CD14-positive monocyte (primary cell): Measurements from ENCODE around the gene ZNF19. TPM values are rescaled to one million over a fixed set of nuclear protein-coding genes. Genes with fewer than 3 reads are reported as not detected.

Experiments
- DNase-seq, 3 donors: peaks; one replicate each; pipeline ENCODE4 v3.0.0-alpha.2; 2011 to 2022
- H2AFZ ChIP-seq: 2 replicates; pipeline ENCODE4 v1.6.0; 2012; ENCODE audit warnings: mild to moderate bottlenecking, low read depth, low read length, inconsistent platforms; ENCODE audit not compliant: insufficient read depth, poor library complexity, severe bottlenecking
- H3K27ac ChIP-seq, 2 donors: 1 replicate in 1 of 2; 2 replicates in 1 of 2; pipeline ENCODE4 v1.5.1; 2012 to 2013; ENCODE audit warnings: low read length in 2 of 2, control low read depth in 1 of 2, inconsistent platforms in 1 of 2, low read depth in 1 of 2, mild to moderate bottlenecking in 1 of 2
- H3K27me3 ChIP-seq, 2 donors: one replicate each; pipeline versions ENCODE4 v1.6.0 to v1.6.1; 2011 to 2013; ENCODE audit warnings: low read length in 2 of 2; ENCODE audit not compliant: control insufficient read depth in 2 of 2, insufficient read depth in 2 of 2
- H3K36me3 ChIP-seq, 2 donors: replicated peaks in 1 of 2; 1 replicate in 1 of 2; 2 replicates in 1 of 2; pipeline versions ENCODE4 v1.5.1 to v1.6.1; 2012 to 2013; ENCODE audit warnings: low read length in 2 of 2, control low read depth in 1 of 2, inconsistent platforms in 1 of 2, mild to moderate bottlenecking in 1 of 2; ENCODE audit not compliant: insufficient read depth in 2 of 2, control insufficient read depth in 1 of 2
- H3K4me1 ChIP-seq, 2 donors: 1 replicate in 1 of 2; 2 replicates in 1 of 2; pipeline versions ENCODE4 v1.5.1 to v1.6.1; 2012 to 2013; ENCODE audit warnings: low read length in 2 of 2, control low read depth in 1 of 2, inconsistent platforms in 1 of 2, mild to moderate bottlenecking in 1 of 2, moderate library complexity in 1 of 2; ENCODE audit not compliant: insufficient read depth in 2 of 2, control insufficient read depth in 1 of 2
- H3K4me2 ChIP-seq: replicated peaks from 2 replicates; pipeline ENCODE3; 2012; ENCODE audit warnings: low read length, moderate library complexity, mild to moderate bottlenecking; ENCODE audit not compliant: poor library complexity, severe bottlenecking; ENCODE audit errors: extremely low read depth
- H3K4me3 ChIP-seq, 3 experiments: fragments of 200-600 bp in 1 of 3; sonication (generic) in 1 of 3; replicated peaks in 1 of 3; 1 replicate in 2 of 3; 2 replicates in 1 of 3; pipeline ENCODE4 v1.5.1; 2011 to 2013; ENCODE audit warnings: low read length in 3 of 3, mild to moderate bottlenecking in 3 of 3, control low read depth in 2 of 3, low read depth in 2 of 3, inconsistent platforms in 1 of 3, moderate library complexity in 1 of 3
- H3K79me2 ChIP-seq: 2 replicates; pipeline ENCODE4 v1.6.0; 2012; ENCODE audit warnings: mild to moderate bottlenecking, control low read depth, inconsistent platforms, low read length, moderate library complexity; ENCODE audit not compliant: insufficient read depth
- H3K9ac ChIP-seq: 2 replicates; pipeline ENCODE4 v1.6.0; 2017; ENCODE audit warnings: low read length, mild to moderate bottlenecking; ENCODE audit not compliant: insufficient read depth, poor library complexity, severe bottlenecking
- H3K9me3 ChIP-seq, 2 donors: replicated peaks in 1 of 2; 1 replicate in 1 of 2; 2 replicates in 1 of 2; pipeline versions ENCODE4 v1.5.1 to v1.6.1; 2012 to 2013; ENCODE audit warnings: low read length in 2 of 2, control low read depth in 1 of 2; ENCODE audit not compliant: control insufficient read depth in 1 of 2, insufficient read depth in 1 of 2
- H4K20me1 ChIP-seq: 2 replicates; pipeline ENCODE4 v1.6.0; 2012; ENCODE audit warnings: mild to moderate bottlenecking, low read length, control low read depth, moderate library complexity; ENCODE audit not compliant: insufficient read depth
- H3K27ac Mint-ChIP-seq, 7 donors: one replicate each; pipeline ENCODE4 v1.8.0; 2020; ENCODE audit warnings: mild to moderate bottlenecking in 7 of 7, mixed read lengths in 7 of 7, moderate library complexity in 6 of 7, inconsistent platforms in 2 of 7
- H3K27me3 Mint-ChIP-seq, 3 donors: one replicate each; pipeline ENCODE4 v1.8.0; 2021 to 2022; ENCODE audit warnings: low read depth in 3 of 3, mild to moderate bottlenecking in 3 of 3, mixed read lengths in 3 of 3, moderate library complexity in 3 of 3, inconsistent platforms in 1 of 3
- H3K36me3 Mint-ChIP-seq, 2 donors: one replicate each; pipeline ENCODE4 v1.8.0; 2020; ENCODE audit warnings: mixed read lengths in 2 of 2, inconsistent platforms in 1 of 2, mild to moderate bottlenecking in 1 of 2
- H3K4me1 Mint-ChIP-seq: one replicate; pipeline ENCODE4 v1.8.0; 2020; ENCODE audit warnings: mild to moderate bottlenecking, mixed read lengths
- H3K4me3 Mint-ChIP-seq, 2 donors: one replicate each; pipeline ENCODE4 v1.8.0; 2020; ENCODE audit warnings: mild to moderate bottlenecking in 2 of 2, mixed read lengths in 2 of 2, moderate library complexity in 1 of 2
- H3K9me3 Mint-ChIP-seq, 7 donors: one replicate each; pipeline ENCODE4 v1.8.0; 2020 to 2022; ENCODE audit warnings: mixed read lengths in 7 of 7, mild to moderate bottlenecking in 6 of 7, moderate library complexity in 6 of 7, inconsistent platforms in 2 of 7
- WGBS: methylation state at CpG from one replicate; pipeline ENCODE4 v1.1.5; 2013; ENCODE audit warnings: missing lambda C conversion rate; ENCODE audit not compliant: insufficient coverage; 5-methylcytosine and 5-hydroxymethylcytosine counted together
- intact Hi-C, 2 donors: fragments of 100-400 bp; cut with micrococcal nuclease; formaldehyde crosslinking; loops; one replicate each; pipeline versions ENCODE4 v1.15.0 to v1.15.1; 2023
- polyA plus RNA-seq, 3 donors: library from polyadenylated mRNA; depleted of rRNA in 1 of 3; unstranded in 2 of 3; stranded (reverse) in 1 of 3; fragments of 300-500 nt in 2 of 3; fragments of >200 nt in 1 of 3; fragmentation: Illumina TruSeq in 2 of 3; gene quantifications; 1 replicate in 2 of 3; 2 replicates in 1 of 3; pipeline ENCODE4 v1.2.3, GENCODE V29; 2012 to 2021
- TF ChIP-seq, protein P1 (sequence below): fragments of 200-600 bp; IDR thresholded peaks from one replicate; pipeline ENCODE4 v1.8.0; 2022; ENCODE audit warnings: antibody characterized with exemption, mild to moderate bottlenecking

The ZNF19 gene
- polyA plus RNA-seq, 3 donors, result 0.41 to 0.80 TPM; not detected in 1

DNA sequence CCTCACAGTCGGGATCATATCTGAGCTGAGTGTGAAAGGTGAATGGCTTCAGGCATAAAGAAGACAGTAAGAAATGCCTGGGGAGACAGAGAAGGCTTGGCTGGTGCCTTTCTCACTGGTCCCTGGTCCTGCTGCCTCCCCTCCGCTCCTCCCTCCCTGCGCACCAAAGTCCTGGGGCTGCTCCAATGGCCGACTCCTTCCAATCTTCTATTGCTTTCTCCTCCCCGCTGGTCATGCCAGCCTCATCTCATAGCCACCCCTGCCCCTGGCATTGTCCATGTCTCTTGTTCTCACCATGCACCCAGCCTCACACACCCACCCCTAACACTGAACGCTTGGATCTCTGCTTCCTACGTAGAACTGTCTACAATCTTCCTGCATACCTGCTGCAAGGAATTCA lies 65.3 kb downstream of the ZNF19 start:
- H3K27ac Mint-ChIP-seq, result no peak overlapping the region
- no peak for DNase-seq
- peaks cover 0 to 11% (median 9%) of the 10 kb centered on the region in 7 donors for H3K9me3 Mint-ChIP-seq
- Histone ChIP-seq H3K4me2 (no peak overlapping the region), H3K9me3 (no peaks in the 10 kb centered on the region), H3K27me3 (peaks cover 17 to 27% of the 10 kb centered on the region in 2 donors), H3K79me2 (no peaks in the 10 kb centered on the region), H3K27ac (no peak overlapping the region), H3K4me1 (no peaks in the 10 kb centered on the region), H3K4me3 (no peak overlapping the region), H2AFZ (no peak overlapping the region), H4K20me1 (no peaks in the 10 kb centered on the region), H3K36me3 (no peaks in the 10 kb centered on the region), H3K9ac (no peak overlapping the region)
- intact Hi-C loops, result no loop called here
- no peaks in the 10 kb centered on the region for H3K36me3 Mint-ChIP-seq
- no peaks in the 10 kb centered on the region for H3K4me1 Mint-ChIP-seq
- H3K27me3 Mint-ChIP-seq, result peaks cover 34 to 49% (median 39%) of the 10 kb centered on the region in 3 donors
- TF ChIP-seq, protein P1, sequence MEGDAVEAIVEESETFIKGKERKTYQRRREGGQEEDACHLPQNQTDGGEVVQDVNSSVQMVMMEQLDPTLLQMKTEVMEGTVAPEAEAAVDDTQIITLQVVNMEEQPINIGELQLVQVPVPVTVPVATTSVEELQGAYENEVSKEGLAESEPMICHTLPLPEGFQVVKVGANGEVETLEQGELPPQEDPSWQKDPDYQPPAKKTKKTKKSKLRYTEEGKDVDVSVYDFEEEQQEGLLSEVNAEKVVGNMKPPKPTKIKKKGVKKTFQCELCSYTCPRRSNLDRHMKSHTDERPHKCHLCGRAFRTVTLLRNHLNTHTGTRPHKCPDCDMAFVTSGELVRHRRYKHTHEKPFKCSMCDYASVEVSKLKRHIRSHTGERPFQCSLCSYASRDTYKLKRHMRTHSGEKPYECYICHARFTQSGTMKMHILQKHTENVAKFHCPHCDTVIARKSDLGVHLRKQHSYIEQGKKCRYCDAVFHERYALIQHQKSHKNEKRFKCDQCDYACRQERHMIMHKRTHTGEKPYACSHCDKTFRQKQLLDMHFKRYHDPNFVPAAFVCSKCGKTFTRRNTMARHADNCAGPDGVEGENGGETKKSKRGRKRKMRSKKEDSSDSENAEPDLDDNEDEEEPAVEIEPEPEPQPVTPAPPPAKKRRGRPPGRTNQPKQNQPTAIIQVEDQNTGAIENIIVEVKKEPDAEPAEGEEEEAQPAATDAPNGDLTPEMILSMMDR, result no peak
- peak overlapping the region in 1 of 2 donors; percentile 40 for H3K4me3 Mint-ChIP-seq
- WGBS, result 72% methylated on average over 5 of the region's 7 CpGs

Other genes starting within 250 kb of the ZNF19 start
- 10 to 100 TPM in 2 of 3 donors, 1 to 10 TPM in 1; 4.3 to 12.7 (median 11.5) TPM for gene CMTR2, start 199.9 kb downstream of the ZNF19 start, polyA plus RNA-seq
- not detected for gene CALB2, start 130.6 kb downstream of the ZNF19 start, polyA plus RNA-seq
- not detected for gene TLE7, start 47.3 kb downstream of the ZNF19 start, polyA plus RNA-seq
- 1 to 10 TPM; 2.1 to 3.9 (median 2.8) TPM for gene ZNF23, start 27.1 kb downstream of the ZNF19 start, polyA plus RNA-seq
- gene CHST4, start 37.1 kb upstream of the ZNF19 start, polyA plus RNA-seq, result not detected
- not detected for gene TAT, start 87.8 kb upstream of the ZNF19 start, polyA plus RNA-seq
- gene MARVELD3, start 136.9 kb upstream of the ZNF19 start, polyA plus RNA-seq, result under 1 TPM in 1 of 3 donors, not detected in 2; 0.12 TPM
- 1 to 10 TPM in 2 of 3 donors, under 1 TPM in 1; 0.57 to 2.5 (median 1.4) TPM for gene PHLPP2, start 235.4 kb upstream of the ZNF19 start, polyA plus RNA-seq